Dermis blood vessel endothelial cell (primary cell): ENCODE measurements around the gene LCP2. TPM values are rescaled to one million over a fixed set of nuclear protein-coding genes. Genes with fewer than 3 reads are reported as not detected.

Source experiments
- DNase-seq: peaks from one replicate; pipeline ENCODE4 v3.0.0; 2010
- total RNA-seq: library from RNA; depleted of rRNA; stranded (reverse); fragments of >200 nt; gene quantifications from 2 replicates; pipeline ENCODE4 v1.2.3, GENCODE V29; 2014

LCP2 gene
- total RNA-seq, 1 donor from 2014 or later, result 2.4 TPM

GRCh38 chr5:170294556-170294955, 3.0 kb downstream of the LCP2 start:
- no peak for DNase-seq

DNA sequence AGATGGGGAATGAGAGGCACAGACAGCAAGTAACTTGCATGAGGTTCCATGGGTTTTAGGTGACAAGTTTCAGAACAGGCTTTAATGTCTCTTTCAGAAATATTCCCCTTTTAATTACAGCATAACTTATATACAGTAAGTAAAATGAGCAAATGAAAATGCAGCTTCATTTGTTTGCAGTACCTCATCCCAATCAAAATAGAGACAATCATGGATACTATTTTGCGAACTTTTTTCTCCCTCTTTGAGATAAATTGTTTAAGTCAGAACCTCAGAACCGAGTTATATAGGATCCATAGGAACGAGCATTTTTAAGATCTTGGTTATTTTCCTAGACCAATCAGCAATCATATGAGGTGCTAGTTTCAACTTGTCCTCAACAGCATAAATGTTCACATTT, 3.5 kb downstream of the LCP2 start:
- DNase-seq, result no peak

DNA sequence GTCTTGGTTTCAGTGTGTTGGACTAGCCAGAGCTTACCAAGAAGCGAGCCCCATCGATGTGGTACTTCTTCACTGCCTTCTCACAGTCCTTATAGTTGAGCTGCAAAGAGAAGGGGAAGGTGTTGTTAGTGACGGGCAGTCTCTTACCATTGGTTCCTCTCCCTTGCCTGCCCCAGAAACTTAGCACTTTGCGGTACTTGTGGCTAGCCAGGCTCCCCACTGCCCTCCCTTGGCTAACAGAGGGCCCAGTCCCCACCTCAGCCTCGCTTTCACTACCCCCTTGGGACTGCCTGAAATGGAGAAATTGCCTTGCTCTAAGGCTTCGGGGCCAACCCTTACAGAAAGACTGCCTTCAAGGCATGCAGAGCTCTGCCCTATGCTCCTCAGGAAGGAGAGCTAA, 4.3 kb downstream of the LCP2 start:
- no peak for DNase-seq

DNA sequence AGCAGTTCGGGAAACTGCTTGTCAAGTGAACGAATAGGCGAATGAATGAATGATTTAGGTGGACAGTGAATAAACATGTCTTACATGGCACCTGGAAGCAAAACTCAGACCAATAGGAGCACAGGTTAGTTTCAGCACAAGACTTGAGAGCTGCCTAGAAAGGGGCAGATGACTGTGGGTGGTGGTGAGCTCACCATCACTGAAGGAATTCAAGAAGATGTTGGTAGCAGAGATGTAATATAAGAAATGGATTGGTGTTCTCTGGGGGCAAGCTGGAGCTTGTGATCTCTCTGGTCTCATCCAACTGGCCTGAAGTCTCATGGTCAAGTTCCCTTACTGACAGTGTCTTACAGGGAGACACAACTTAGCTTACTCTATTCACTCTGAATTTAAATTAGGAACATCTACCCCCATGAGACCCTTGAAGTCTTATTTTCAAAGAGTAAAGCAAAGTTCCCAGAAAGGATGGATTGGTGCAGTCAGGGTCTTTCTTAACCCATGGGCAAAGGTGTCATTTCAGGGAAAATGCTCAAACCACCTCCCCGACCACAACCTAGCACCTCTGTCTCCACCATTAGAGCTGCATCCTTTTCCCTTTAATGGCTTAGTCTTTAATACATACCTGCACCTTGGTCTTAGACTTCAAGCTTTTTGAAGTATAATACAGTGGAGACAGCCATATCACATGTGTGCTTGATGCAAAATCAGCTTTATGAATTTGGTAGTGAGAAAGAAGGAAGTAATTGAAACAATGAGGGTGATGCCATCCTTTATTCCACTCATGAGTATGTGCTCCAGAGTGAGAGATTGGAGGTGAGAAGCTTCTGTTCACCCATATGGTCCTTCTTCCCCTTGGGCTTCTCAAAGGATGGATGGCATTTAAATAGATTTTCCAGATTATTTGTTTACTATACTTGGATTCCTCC, 5.1 kb downstream of the LCP2 start:
- DNase-seq, result no peak

DNA sequence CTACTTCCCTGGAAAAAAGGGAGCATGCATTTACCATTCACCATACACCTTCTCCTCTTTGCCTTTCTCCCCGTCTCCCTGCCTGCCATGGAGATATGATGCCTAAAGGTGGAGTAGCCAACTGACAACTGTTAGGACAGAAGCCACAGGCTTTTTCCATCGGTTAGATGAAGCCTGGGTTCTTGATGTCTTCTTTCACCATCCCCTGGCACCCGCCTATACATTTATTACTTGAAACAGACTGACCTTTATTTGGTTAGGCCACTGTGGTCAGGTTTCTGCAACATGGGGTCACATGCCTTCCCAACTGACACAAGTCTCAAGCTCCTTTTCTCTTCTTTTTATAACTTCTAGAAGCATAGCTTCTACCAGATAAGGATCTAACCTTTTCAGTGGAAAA, 7.1 kb downstream of the LCP2 start:
- DNase-seq, result no peak

DNA sequence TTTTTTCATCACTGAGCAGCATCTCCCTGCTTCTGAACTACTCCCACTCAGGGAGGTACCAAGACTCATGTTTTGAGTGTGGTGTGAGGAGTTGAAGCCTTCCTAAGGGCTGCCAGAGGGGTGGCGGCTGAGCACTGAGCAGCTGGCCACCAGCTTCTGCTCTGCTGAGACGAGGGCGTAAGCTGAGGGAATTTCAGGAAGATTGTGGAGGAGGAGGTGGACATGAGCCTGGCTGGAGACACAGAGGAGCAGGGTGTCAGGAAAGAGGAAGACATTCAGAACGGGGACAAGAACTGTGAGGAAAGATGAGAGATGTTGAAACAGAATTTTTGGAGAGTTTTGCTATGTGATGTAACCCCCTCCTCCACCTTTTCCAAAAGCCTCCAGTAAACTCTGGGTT, 7.8 kb downstream of the LCP2 start:
- no peak for DNase-seq

- no peak for DNase-seq
Observed at GRCh38 chr5:170289121-170289520, 8.5 kb downstream of the LCP2 start.

- DNase-seq, result no peak
Observed at GRCh38 chr5:170288551-170288950, 9.0 kb downstream of the LCP2 start.

GRCh38 chr5:170288151-170288550, 9.4 kb downstream of the LCP2 start:
- DNase-seq, result no peak

GRCh38 chr5:170287532-170287931, 10.0 kb downstream of the LCP2 start:
- no peak for DNase-seq

DNA sequence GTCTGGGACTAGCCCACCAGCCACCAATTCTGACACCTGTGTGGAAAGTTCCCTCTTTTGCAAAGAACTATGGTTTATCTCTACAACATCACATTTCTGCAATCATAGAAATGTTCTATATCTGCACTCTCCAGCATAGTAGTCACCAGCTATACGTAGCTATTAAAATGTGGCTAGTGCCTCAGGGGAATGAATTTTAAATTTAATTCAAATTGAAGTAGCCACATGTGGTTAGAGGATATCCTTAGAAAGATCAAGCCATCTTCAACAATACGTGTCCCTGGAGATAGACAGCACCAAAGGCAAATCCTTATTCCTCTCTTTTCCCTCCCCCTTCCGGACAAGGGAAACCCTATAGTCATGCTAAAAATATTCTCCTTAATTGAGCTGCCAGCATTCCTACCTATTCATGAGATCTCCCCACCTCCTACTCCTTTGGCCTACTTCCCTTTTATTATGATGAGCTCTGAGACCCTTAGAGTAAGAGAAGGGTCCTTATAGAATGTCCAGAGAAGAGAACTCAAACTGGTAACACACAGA, 11.1 kb downstream of the LCP2 start:
- DNase-seq, result no peak

GRCh38 chr5:170285181-170285580, 12.4 kb downstream of the LCP2 start:
- no peak for DNase-seq

DNA sequence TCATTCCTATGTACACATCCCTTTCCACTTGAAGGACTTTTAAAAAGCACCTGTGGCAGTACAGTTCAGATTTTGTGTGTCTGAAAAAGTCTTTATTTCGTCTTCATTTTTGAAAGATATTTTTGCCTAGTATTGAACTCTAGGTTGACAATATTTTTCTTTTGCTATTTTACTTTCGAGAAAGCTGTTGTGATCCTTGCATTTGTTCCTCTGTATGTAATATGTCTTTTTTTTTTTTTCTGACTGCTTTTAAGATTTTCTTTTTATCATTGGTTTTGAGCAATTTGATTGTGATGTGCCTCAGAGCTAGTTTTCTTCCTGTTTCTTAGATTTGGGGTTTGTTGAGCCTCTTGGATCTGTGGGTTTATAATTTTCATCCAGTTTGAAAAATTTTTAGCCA, 13.3 kb downstream of the LCP2 start:
- DNase-seq, result no peak

DNA sequence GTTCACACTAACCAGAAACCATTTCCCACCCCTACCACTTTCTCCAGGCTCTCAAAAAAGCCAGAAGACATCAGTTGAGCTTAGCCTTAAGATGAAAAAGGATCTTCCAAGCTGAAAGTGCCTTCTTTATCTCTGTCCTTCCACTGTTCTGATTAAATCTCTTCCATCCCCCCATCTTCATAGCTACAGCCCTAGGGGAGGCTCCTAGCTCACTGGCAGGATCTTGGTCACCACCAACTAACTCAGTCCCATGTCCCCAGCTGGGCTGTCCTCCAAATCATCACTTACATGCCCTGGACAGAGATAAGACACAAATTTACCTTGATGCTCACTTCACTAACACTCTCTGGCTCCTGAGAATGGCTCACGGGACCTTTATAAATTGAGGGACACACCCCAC, 14.3 kb downstream of the LCP2 start:
- DNase-seq, result no peak

GRCh38 chr5:170280011-170280493, 17.5 kb downstream of the LCP2 start:
- no peak for DNase-seq

DNA sequence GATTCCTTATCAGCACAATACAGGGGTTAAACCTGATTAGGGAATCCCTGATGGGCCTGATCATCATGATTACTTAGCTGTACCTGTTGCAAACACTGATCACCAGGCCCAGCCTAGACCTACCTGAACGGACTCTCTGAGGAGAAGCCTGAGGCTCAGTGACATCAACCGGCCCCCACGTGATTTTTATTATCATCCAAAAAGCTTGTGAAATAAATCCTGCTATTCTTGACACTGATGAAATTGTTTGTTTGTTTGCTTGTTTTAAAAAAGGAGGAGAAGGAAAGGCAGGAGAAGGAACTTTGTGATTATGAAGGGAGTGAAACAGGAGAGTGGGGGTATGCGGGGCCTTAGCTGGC, 18.1 kb downstream of the LCP2 start:
- no peak for DNase-seq

GRCh38 chr5:170278611-170279458, 18.7 kb downstream of the LCP2 start:
- peak; percentile 9 for DNase-seq

DNA sequence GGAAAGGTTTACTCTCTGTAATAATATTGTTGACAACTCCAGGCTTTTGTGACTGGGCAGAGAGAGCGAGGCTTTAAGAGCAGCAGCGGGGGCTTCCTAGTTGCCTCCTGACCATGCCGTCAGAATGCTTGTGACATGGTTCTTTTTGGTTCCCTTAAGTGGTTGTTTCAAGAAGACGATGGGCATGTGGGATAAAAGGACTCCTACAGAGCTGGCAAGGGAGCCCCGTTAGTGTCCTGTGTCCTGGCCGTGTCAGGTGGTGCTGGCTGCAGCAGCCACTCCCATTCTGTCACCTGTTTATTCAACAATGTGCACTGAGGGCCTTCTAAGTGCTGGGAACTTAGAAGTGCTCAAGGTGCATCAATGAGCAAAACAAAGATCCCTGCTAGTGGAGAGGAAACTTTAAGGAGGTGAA, 19.7 kb downstream of the LCP2 start:
- no peak for DNase-seq

DNA sequence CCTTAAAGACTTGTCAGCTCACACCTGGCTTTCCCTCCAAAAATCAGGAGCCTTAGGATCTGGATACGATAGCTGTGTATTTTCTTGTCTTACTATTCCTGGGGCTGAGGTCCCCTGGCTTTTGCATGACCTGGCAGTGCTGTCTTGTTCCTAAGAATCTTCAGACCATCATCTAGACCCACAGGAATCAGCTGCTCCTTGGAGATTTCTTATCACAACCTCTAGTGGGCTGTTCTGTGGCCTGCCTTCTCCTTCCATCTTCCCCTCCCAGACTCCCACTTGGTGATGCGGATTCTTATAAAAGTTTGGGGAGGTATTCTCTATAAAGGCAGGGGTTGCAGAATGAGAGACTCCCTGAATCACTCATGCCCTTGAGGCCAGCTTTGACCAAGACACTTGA, 21.4 kb downstream of the LCP2 start:
- no peak for DNase-seq

DNA sequence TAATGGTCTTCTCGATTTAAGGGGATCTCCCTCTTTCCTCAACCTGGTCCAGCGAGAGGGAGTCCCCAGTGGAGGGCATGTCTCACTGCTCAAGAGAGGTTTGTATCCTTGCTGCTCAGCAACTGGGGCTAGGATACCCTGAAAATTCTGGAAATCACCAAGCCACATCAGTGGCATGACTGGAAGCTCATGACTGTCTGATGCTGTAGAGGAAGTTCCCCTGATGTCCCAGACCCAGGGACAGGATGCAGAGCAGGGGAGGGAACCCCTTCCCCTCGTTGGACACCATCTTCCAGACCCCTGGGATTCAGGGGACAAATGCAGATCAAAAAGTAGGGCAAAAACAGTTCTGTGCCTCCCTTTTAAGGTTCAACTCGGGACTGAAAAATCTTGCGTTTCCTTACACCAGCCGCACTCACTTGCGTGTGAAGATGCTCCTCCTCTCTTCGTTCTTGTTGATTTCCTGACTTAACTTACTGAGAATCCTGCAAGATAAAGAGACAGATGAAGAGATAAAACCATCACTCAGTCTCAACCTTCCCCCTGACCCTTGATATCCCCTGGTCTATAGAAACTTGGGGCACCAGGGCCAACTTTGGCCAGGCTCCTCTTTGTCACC, 22.1 kb downstream of the LCP2 start:
- DNase-seq, result no peak

- peak; percentile 26 for DNase-seq
Observed at GRCh38 chr5:170273968-170274710, 23.4 kb downstream of the LCP2 start.
